ENCODE measurements around the gene FOXR1. TPM values are rescaled to one million over a fixed set of nuclear protein-coding genes. Genes with fewer than 3 reads are reported as not detected.
A peak's percentile ranks its signal among the peaks of the same experiment; 100 is the strongest.

The FOXR1 gene
- total RNA-seq, 1 donor: not detected

DNA sequence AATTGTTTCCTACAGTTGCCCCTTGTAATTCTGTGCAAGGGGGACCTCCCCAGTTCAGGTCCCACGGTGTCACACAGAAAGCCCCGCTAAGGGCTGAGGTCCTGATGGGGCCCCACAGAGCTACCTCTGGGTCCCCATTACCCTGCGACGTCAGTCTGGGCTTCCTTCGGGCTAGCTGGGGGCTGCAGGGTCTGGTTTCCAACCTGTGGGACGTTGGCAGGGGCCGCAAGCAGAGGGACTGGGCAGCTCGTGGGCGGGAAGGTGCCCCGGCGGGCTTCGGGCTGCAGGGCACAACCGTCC, 58.4 kb downstream of the FOXR1 start:
- DNase-seq (ENCODE audit: insufficient read length, low spot score, missing footprints): no peak
- peak overlapping the region; percentile 88 for H3K4me3 ChIP-seq (ENCODE audit: insufficient read depth, low read length)
- peak overlapping the region; percentile 93 for H3K4me2 ChIP-seq (ENCODE audit: insufficient read depth, low read length)
- no peaks in the 10 kb centered on the region for H3K9me3 ChIP-seq (ENCODE audit: low read depth, low read length)
- H3K79me2 ChIP-seq (ENCODE audit: insufficient read depth, low read length): no peaks in the 10 kb centered on the region
- no peaks in the 10 kb centered on the region for H3K27me3 ChIP-seq (ENCODE audit: insufficient read depth, low read length)
- no peak overlapping the region for H3K27ac ChIP-seq (ENCODE audit: low read depth, low read length)
- H4K20me1 ChIP-seq (ENCODE audit: insufficient read depth, low read length): no peaks in the 10 kb centered on the region
- peaks cover 10% of the 10 kb centered on the region for H3K4me1 ChIP-seq (ENCODE audit: insufficient read depth, low read length)
- TF ChIP-seq, protein P1, sequence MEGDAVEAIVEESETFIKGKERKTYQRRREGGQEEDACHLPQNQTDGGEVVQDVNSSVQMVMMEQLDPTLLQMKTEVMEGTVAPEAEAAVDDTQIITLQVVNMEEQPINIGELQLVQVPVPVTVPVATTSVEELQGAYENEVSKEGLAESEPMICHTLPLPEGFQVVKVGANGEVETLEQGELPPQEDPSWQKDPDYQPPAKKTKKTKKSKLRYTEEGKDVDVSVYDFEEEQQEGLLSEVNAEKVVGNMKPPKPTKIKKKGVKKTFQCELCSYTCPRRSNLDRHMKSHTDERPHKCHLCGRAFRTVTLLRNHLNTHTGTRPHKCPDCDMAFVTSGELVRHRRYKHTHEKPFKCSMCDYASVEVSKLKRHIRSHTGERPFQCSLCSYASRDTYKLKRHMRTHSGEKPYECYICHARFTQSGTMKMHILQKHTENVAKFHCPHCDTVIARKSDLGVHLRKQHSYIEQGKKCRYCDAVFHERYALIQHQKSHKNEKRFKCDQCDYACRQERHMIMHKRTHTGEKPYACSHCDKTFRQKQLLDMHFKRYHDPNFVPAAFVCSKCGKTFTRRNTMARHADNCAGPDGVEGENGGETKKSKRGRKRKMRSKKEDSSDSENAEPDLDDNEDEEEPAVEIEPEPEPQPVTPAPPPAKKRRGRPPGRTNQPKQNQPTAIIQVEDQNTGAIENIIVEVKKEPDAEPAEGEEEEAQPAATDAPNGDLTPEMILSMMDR (IDR thresholded peaks at IDR 0.05; ENCODE audit: extremely low read depth, low read depth, low read length): no peak
- peaks cover 5% of the 10 kb centered on the region for H3K36me3 ChIP-seq (ENCODE audit: insufficient read depth, low read length)
- peak overlapping the region; percentile 89 for H2AFZ ChIP-seq (ENCODE audit: low read length)

GRCh38 chr11:119030329-119031047, 58.9 kb downstream of the FOXR1 start, which contains the start of gene SLC37A4:
TSS of gene SLC37A4 (minus strand) at chr11:119030877.
- H3K27ac ChIP-seq (ENCODE audit: low read depth, low read length): no peak within 1 kb of the TSS
- H3K9me3 ChIP-seq (ENCODE audit: low read depth, low read length): no peaks in the 10 kb centered on the region
- H3K27me3 ChIP-seq (ENCODE audit: insufficient read depth, low read length): no peaks in the 10 kb centered on the region
- peak; percentile 99 for DNase-seq (ENCODE audit: insufficient read length, low spot score, missing footprints)
- H4K20me1 ChIP-seq (ENCODE audit: insufficient read depth, low read length): no peaks in the 10 kb centered on the region
- no peaks in the 10 kb centered on the region for H3K36me3 ChIP-seq (ENCODE audit: insufficient read depth, low read length)
- H3K79me2 ChIP-seq (ENCODE audit: insufficient read depth, low read length): no peaks in the 10 kb centered on the region
- peak within 1 kb of the TSS; percentile 88 for H3K4me3 ChIP-seq (ENCODE audit: insufficient read depth, low read length)
- H3K4me1 ChIP-seq (ENCODE audit: insufficient read depth, low read length): peaks cover 10% of the 10 kb centered on the region
- H3K4me2 ChIP-seq (ENCODE audit: insufficient read depth, low read length): peak within 1 kb of the TSS; percentile 93
- TF ChIP-seq, protein P1 (IDR thresholded peaks at IDR 0.05; ENCODE audit: extremely low read depth, low read depth, low read length): no peak
- H2AFZ ChIP-seq (ENCODE audit: low read length): peak within 1 kb of the TSS; percentile 89

Small RNA genes within 50 kb of the gene (small RNA-seq; reads per million reads assigned to genes)
- gene AP003392.2 (not detected), gene RF00017 (not detected), gene RF00019 (not detected), gene RN7SL688P (not detected)

Other genes starting within 250 kb of the FOXR1 start
- gene DDX6, start 180.6 kb upstream of the FOXR1 start, total RNA-seq: 116 and 122 TPM in 2 replicates
- gene CXCR5, start 87.9 kb upstream of the FOXR1 start, total RNA-seq: not detected in 2 replicates
- gene BCL9L, start 45.8 kb upstream of the FOXR1 start, total RNA-seq: 27.9 and 28.3 TPM in 2 replicates
- not detected in 2 replicates for gene UPK2, start 15.5 kb upstream of the FOXR1 start, total RNA-seq
- 37.6 and 37.7 TPM in 2 replicates for gene CENATAC, start 26.4 kb downstream of the FOXR1 start, total RNA-seq
- gene RPS25, start 46.6 kb downstream of the FOXR1 start, total RNA-seq: 1,078 and 1,259 TPM in 2 replicates
- gene TRAPPC4, start 47.0 kb downstream of the FOXR1 start, total RNA-seq: 42.3 and 48.0 TPM in 2 replicates
- gene SLC37A4, start 59.1 kb downstream of the FOXR1 start, total RNA-seq: 13.0 and 14.8 TPM in 2 replicates
- gene HYOU1, start 85.4 kb downstream of the FOXR1 start, total RNA-seq: 94.9 and 117 TPM in 2 replicates
- gene VPS11, start 96.1 kb downstream of the FOXR1 start, total RNA-seq: 35.1 and 37.1 TPM in 2 replicates
- gene HMBS, start 113.1 kb downstream of the FOXR1 start, total RNA-seq: 5.0 and 8.7 TPM in 2 replicates
- gene DPAGT1, start 130.1 kb downstream of the FOXR1 start, total RNA-seq: 20.3 and 22.1 TPM in 2 replicates
- 5.0 and 6.2 TPM in 2 replicates for gene C2CD2L, start 135.6 kb downstream of the FOXR1 start, total RNA-seq
- gene HINFP, start 149.8 kb downstream of the FOXR1 start, total RNA-seq: 20.6 and 22.8 TPM in 2 replicates
- gene ABCG4, start 177.3 kb downstream of the FOXR1 start, total RNA-seq: under 0.01 TPM in 1 of 2 replicates, not detected in the other
- 24.2 and 29.7 TPM in 2 replicates for gene NLRX1, start 197.0 kb downstream of the FOXR1 start, total RNA-seq
- not detected in 2 replicates for gene NHERF4, start 213.7 kb downstream of the FOXR1 start, total RNA-seq
- 9.0 and 9.7 TPM in 2 replicates for gene CBL, start 234.6 kb downstream of the FOXR1 start, total RNA-seq

Data from osteoblast (primary cell).